ENCODE results near the gene NALCN.
A peak's percentile ranks its signal among the peaks of the same experiment; 100 is the strongest.

NALCN gene

DNA sequence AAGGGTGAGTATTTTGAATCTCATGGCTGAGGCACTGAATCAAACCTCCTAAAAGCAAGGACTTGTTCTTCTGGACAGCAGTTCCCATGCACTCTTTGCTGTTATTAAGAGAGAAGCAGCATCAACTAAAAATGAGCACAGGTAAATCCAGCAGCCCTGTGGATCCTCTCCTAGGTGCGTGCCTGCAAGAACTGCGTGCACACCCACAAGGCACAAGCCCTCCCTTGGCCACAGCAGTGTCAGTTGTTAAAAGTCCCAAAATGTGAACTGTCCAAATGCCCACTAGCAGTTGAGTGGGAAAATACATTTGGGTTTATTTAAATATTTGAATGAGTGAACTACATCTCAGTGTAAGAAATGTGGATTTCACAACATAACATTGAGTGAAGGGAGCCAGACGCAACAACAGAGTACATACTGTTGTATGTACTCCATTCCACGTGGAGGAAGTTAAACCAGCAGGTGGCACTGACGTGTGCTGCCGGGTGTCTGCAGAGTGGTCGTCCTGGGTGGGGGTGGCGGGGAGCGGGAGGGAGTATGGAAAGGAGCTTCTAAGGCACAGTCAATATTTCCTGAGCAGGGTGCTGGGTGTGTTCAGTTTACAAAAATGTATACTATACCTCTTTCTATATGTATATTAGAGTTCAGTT lies 266.4 kb downstream of the NALCN start:
- no peaks in the 10 kb centered on the region for H3K36me3 ChIP-seq (ENCODE audit: control insufficient read depth, insufficient read depth, low read length)
- TF ChIP-seq, protein P1, sequence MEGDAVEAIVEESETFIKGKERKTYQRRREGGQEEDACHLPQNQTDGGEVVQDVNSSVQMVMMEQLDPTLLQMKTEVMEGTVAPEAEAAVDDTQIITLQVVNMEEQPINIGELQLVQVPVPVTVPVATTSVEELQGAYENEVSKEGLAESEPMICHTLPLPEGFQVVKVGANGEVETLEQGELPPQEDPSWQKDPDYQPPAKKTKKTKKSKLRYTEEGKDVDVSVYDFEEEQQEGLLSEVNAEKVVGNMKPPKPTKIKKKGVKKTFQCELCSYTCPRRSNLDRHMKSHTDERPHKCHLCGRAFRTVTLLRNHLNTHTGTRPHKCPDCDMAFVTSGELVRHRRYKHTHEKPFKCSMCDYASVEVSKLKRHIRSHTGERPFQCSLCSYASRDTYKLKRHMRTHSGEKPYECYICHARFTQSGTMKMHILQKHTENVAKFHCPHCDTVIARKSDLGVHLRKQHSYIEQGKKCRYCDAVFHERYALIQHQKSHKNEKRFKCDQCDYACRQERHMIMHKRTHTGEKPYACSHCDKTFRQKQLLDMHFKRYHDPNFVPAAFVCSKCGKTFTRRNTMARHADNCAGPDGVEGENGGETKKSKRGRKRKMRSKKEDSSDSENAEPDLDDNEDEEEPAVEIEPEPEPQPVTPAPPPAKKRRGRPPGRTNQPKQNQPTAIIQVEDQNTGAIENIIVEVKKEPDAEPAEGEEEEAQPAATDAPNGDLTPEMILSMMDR (IDR thresholded peaks at IDR 0.05; ENCODE audit: insufficient read depth, low read length, poor library complexity, severe bottlenecking) = peak; percentile 32
- no peak for DNase-seq (ENCODE audit: extremely low read depth, insufficient read length)
- H3K4me3 ChIP-seq (replicated peaks; ENCODE audit: low read depth, low read length) = no peak overlapping the region
- no peaks in the 10 kb centered on the region for H3K27me3 ChIP-seq (replicated peaks; ENCODE audit: control insufficient read depth, insufficient read depth, low read length)

DNA sequence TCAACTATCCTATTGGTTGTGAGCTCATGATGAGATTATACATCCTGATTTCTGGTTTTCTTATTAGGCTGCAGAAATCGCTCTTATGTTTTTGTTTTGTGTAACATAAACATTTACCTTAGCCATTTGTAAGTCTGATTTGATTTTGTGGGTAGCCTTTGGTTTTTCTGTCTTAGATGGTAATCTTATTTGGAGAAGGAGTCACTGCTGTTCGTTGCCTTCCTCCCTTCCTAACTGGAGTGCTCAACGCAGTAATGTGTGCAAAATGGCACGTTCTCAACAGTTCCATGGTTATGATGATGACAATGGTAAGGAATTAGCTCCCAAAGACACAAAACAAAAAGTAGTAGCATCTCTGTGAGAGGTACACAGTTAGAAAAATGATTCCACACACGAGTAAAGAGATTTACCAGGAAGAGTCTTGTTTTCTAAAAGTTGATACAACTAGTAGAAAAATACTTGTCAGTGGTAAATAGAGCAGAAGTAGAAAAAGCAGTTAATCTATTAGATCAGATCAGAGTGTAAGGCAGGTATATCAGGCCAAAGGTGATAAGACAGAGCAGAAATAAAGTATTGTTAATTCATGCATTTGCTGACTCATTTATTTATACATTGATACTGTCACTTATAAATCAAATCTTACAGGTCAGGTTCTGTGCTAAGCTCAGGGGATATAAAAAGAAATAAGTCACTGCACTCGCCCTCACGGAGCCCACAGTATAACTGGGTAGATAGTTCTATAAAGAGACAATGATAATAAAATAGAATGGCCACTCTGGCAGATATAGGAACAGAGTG lies 270.0 kb downstream of the NALCN start:
- TF ChIP-seq, protein P1 (IDR thresholded peaks at IDR 0.05; ENCODE audit: insufficient read depth, low read length, poor library complexity, severe bottlenecking) = no peak
- H3K36me3 ChIP-seq (ENCODE audit: control insufficient read depth, insufficient read depth, low read length) = no peaks in the 10 kb centered on the region
- no peak for DNase-seq (ENCODE audit: extremely low read depth, insufficient read length)
- no peaks in the 10 kb centered on the region for H3K27me3 ChIP-seq (replicated peaks; ENCODE audit: control insufficient read depth, insufficient read depth, low read length)
- H3K4me3 ChIP-seq (replicated peaks; ENCODE audit: low read depth, low read length) = no peak overlapping the region

- DNase-seq (ENCODE audit: extremely low read depth, insufficient read length) = no peak
- H3K36me3 ChIP-seq (ENCODE audit: control insufficient read depth, insufficient read depth, low read length) = no peaks in the 10 kb centered on the region
- H3K4me3 ChIP-seq (replicated peaks; ENCODE audit: low read depth, low read length) = no peak overlapping the region
- no peaks in the 10 kb centered on the region for H3K27me3 ChIP-seq (replicated peaks; ENCODE audit: control insufficient read depth, insufficient read depth, low read length)
- TF ChIP-seq, protein P1 (IDR thresholded peaks at IDR 0.05; ENCODE audit: insufficient read depth, low read length, poor library complexity, severe bottlenecking) = peak; percentile 44
Measured at GRCh38 chr13:101144808-101145419, 271.4 kb downstream of the NALCN start.

DNA sequence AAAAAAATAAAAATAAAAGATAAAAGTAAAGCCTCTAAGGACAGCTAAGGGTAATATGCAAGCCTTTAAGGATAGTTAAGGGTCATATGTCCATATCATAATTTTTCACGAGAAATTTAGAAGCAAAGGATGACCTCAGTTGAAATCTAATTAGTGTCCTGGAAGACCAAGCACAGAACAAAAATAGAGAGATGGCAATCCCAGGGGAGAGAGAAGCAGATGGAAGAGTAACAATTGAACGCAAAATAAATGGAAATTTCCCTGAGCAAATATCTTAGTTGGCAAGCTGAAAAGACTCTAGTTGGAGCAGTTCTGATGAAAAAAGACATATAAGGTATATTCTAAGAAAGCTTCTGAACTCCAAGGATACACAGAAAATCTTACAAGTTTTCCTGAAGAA lies 275.4 kb downstream of the NALCN start:
- no peaks in the 10 kb centered on the region for H3K36me3 ChIP-seq (ENCODE audit: control insufficient read depth, insufficient read depth, low read length)
- TF ChIP-seq, protein P1 (IDR thresholded peaks at IDR 0.05; ENCODE audit: insufficient read depth, low read length, poor library complexity, severe bottlenecking) = no peak
- no peak for DNase-seq (ENCODE audit: extremely low read depth, insufficient read length)
- H3K4me3 ChIP-seq (replicated peaks; ENCODE audit: low read depth, low read length) = no peak overlapping the region
- no peaks in the 10 kb centered on the region for H3K27me3 ChIP-seq (replicated peaks; ENCODE audit: control insufficient read depth, insufficient read depth, low read length)

GRCh38 chr13:101140087-101140770 lies 276.1 kb downstream of the NALCN start:
- Histone ChIP-seq H3K4me3 (replicated peaks; ENCODE audit: low read depth, low read length) (no peak overlapping the region), H3K36me3 (ENCODE audit: control insufficient read depth, insufficient read depth, low read length) (no peaks in the 10 kb centered on the region), H3K27me3 (replicated peaks; ENCODE audit: control insufficient read depth, insufficient read depth, low read length) (no peaks in the 10 kb centered on the region)
- no peak for DNase-seq (ENCODE audit: extremely low read depth, insufficient read length)
- TF ChIP-seq, protein P1 (IDR thresholded peaks at IDR 0.05; ENCODE audit: insufficient read depth, low read length, poor library complexity, severe bottlenecking) = no peak
